K562 (cell line): ENCODE results near the gene PRTN3. TPM values are rescaled to one million over a fixed set of nuclear protein-coding genes. Genes with fewer than 3 reads are reported as not detected.

Experiments used
- CCAR2 ChIP-seq: fragments of 200-400 bp; formaldehyde crosslinking; IDR thresholded peaks from 2 replicates; pipeline ENCODE4 v1.6.1; 2017; ENCODE audit warnings: mild to moderate bottlenecking, low read depth, low read length
- E2F1 ChIP-seq: sonication (generic); formaldehyde crosslinking; IDR thresholded peaks from 2 replicates; pipeline ENCODE4 v1.8.1; 2023; ENCODE audit warnings: mild to moderate bottlenecking, missing genetic modification reagents, moderate library complexity
- E2F3 ChIP-seq: fragments of 250-450 bp; sonication (Bioruptor Pico); IDR thresholded peaks from 2 replicates; pipeline ENCODE4 v1.4.0; 2020; ENCODE audit warnings: mild to moderate bottlenecking
- ERF ChIP-seq: fragments of 450-650 bp; formaldehyde crosslinking; IDR thresholded peaks from 2 replicates; pipeline ENCODE4 v1.4.0; 2020; ENCODE audit warnings: mild to moderate bottlenecking, mixed read lengths
- GTF3C2 ChIP-seq: IDR thresholded peaks from 3 replicates; pipeline ENCODE4 v1.6.1; 2011; ENCODE audit warnings: borderline replicate concordance, mild to moderate bottlenecking, moderate library complexity; ENCODE audit not compliant: insufficient read length; ENCODE audit errors: extremely low read depth
- HES1 ChIP-seq: fragments of 450-650 bp; IDR thresholded peaks from 2 replicates; pipeline ENCODE4 v1.6.1; 2016; ENCODE audit warnings: low read depth, mild to moderate bottlenecking, moderate library complexity
- JUN ChIP-seq, 2 experiments: sonication (generic) in 1 of 2; formaldehyde crosslinking in 1 of 2; IDR thresholded peaks; 2 replicates each; pipeline versions ENCODE4 v1.6.1 to v1.8.0; 2012 to 2022; ENCODE audit warnings: borderline replicate concordance in 2 of 2, mild to moderate bottlenecking in 2 of 2, improper control_type of control experiment in 1 of 2, low read depth in 1 of 2, low read length in 1 of 2, missing genetic modification reagents in 1 of 2
- MAX ChIP-seq: sonication (generic); formaldehyde crosslinking; IDR thresholded peaks from 2 replicates; pipeline ENCODE4 v1.9.0; 2022; ENCODE audit warnings: mild to moderate bottlenecking, missing genetic modification reagents
- MBD2 ChIP-seq: sonication (generic); IDR thresholded peaks from 2 replicates; pipeline ENCODE4 v1.6.1; 2016; ENCODE audit warnings: low read depth, borderline replicate concordance
- PHTF2 ChIP-seq: fragments of 250-450 bp; sonication (Bioruptor Pico); IDR thresholded peaks from 2 replicates; pipeline ENCODE4 v1.5.0; 2021; ENCODE audit warnings: mild to moderate bottlenecking
- PML ChIP-seq: IDR thresholded peaks from 2 replicates; pipeline ENCODE4 v1.6.1; 2012; ENCODE audit warnings: low read length, inconsistent platforms
- PURB ChIP-seq: sonication (generic); formaldehyde crosslinking; IDR thresholded peaks from 2 replicates; pipeline ENCODE4 v1.9.0; 2021; ENCODE audit warnings: low read depth, mild to moderate bottlenecking, missing genetic modification reagents
- RBFOX2 ChIP-seq: fragments of 200-400 bp; formaldehyde crosslinking; IDR thresholded peaks from 2 replicates; pipeline ENCODE4 v1.6.1; 2017; ENCODE audit warnings: low read depth, mild to moderate bottlenecking, low read length, moderate library complexity
- STAG1 ChIP-seq: sonication (generic); formaldehyde crosslinking; IDR thresholded peaks from 2 replicates; pipeline ENCODE4 v1.5.0; 2020; ENCODE audit warnings: missing genetic modification reagents, borderline replicate concordance
- ZNF717 ChIP-seq: fragments of 250-450 bp; sonication (Bioruptor Pico); IDR thresholded peaks from 2 replicates; pipeline ENCODE4 v1.5.0; 2021
- ZNF79 ChIP-seq: fragments of 250-450 bp; sonication (Bioruptor Pico); IDR thresholded peaks from 2 replicates; pipeline ENCODE4 v1.4.0; 2020; ENCODE audit warnings: low read depth, mild to moderate bottlenecking, moderate library complexity
- polyA plus RNA-seq, 8 experiments: library from polyadenylated mRNA; depleted of rRNA in 4 of 8; stranded (reverse) in 5 of 8; unstranded in 3 of 8; fragments of >200 nt; fragmentation: Nextera tagmentation in 2 of 8; fragmentation: Illumina TruSeq in 1 of 8; extraction: Ambion mirVana in 2 of 8; extraction: Trizol in 1 of 8; gene quantifications; 2 replicates each; pipeline versions ENCODE4 v1.2.1 to v1.2.3, GENCODE V29; 2011 to 2014; ENCODE audit warnings: inconsistent platforms in 1 of 8, missing spikeins in 1 of 8
- total RNA-seq, 7 experiments: library from RNA; depleted of rRNA in 6 of 7; stranded (reverse); fragments of >200 nt in 6 of 7; fragmentation: Illumina TruSeq in 2 of 7; extraction: Trizol in 2 of 7; gene quantifications; 2 replicates each; pipeline versions ENCODE4 v1.2.1 to v1.2.3, GENCODE V29; 2011 to 2021; ENCODE audit warnings: low replicate concordance in 1 of 7

Gene PRTN3
- total and polyA plus RNA-seq, 9 of the 15 experiments (the other 6 are each of a cell fraction or from before 2014, with no cell fraction given), result 0.14 to 0.86 (median 0.43) TPM; not detected in 3

- TF ChIP-seq GTF3C2, result no peak
- TF ChIP-seq E2F1 (CRISPR knock-in tag), result no peak
- TF ChIP-seq MAX, result peak; percentile 25; the same call in 1 of the 2 replicates
- TF ChIP-seq PHTF2 (CRISPR knock-in tag), result no peak
- TF ChIP-seq ZNF717 (CRISPR knock-in tag), result no peak
- no peak for TF ChIP-seq HES1
- no peak for TF ChIP-seq ZNF79 (CRISPR knock-in tag)
- no peak for TF ChIP-seq ERF (CRISPR knock-in tag)
- no peak for TF ChIP-seq STAG1 (CRISPR knock-in tag)
- no peak for TF ChIP-seq MBD2
- no peak for TF ChIP-seq PURB (CRISPR knock-in tag)
- no peak for TF ChIP-seq JUN (IDR thresholded peaks at IDR 0.05; ENCODE audit: borderline replicate concordance, low read depth, low read length)
- TF ChIP-seq JUN (CRISPR knock-in tag; IDR thresholded peaks at IDR 0.05; ENCODE audit: borderline replicate concordance), result no peak
- no peak for TF ChIP-seq PML
- peak; percentile 61 for TF ChIP-seq RBFOX2
- TF ChIP-seq CCAR2, result no peak
- TF ChIP-seq E2F3 (CRISPR knock-in tag), result no peak
- TF ChIP-seq, all 486 proteins: peak for 7
Measured at GRCh38 chr19:801861-802497, 38.8 kb upstream of the PRTN3 start (continued).
